GM18508 (cell line): ENCODE data around the gene PI4KA.
"Not testable (repeated sequence)": the region's sequence is repeated elsewhere in the genome, so short reads cannot be mapped to it uniquely, and the experiment has no call there.

ENCODE experiments used
- ATAC-seq: cut with Tn5 transposase; IDR thresholded peaks from one replicate; pipeline ENCODE4 v1.9.1; 2021; ENCODE audit warnings: moderate number of reproducible peaks; ENCODE audit not compliant: insufficient read depth, unreplicated experiment

PI4KA gene

GRCh38 chr22:20858615-20859416, at the start of gene PI4KA, which contains the start of gene SNAP29:
PI4KA (minus strand) TSS chr22:20858811; CDS start chr22:20858725, 86 bp downstream.
SNAP29 (plus strand) TSS chr22:20859007; CDS start chr22:20859111, 104 bp downstream.
- ATAC-seq, result peak; percentile 56

- ATAC-seq, result no peak
Observed at GRCh38 chr22:20906387-20906767, 47.8 kb upstream of the PI4KA start.

- no peak for ATAC-seq
Observed at GRCh38 chr22:20905415-20906386, 47.1 kb upstream of the PI4KA start.

DNA sequence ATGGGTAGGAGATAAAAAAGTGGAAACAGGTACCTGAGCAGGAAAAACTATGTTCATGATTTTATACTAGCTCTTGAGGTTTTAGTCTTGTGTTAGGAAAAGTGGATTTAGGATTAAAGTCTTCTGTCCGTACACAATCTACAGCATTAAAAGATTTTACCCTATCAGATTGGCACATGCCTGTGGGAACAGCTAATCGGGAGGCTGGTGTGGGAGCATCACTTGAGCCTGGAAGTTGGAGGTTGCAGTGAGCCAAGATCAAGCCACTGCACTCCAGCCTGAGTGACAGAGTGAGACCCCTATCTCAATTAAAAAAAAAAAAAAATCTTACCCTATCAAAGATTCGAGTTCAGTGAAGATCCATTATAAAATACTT, 46.4 kb upstream of the PI4KA start:
- ATAC-seq, result no peak

- ATAC-seq, result no peak
Observed at GRCh38 chr22:20904008-20904979, 45.7 kb upstream of the PI4KA start.

- no peak for ATAC-seq
Observed at GRCh38 chr22:20903093-20903492, 44.5 kb upstream of the PI4KA start.

- ATAC-seq, result not testable (repeated sequence)
Observed at GRCh38 chr22:20901093-20902033, 42.8 kb upstream of the PI4KA start.

- ATAC-seq, result no peak
Observed at GRCh38 chr22:20899827-20900423, 41.3 kb upstream of the PI4KA start.

DNA sequence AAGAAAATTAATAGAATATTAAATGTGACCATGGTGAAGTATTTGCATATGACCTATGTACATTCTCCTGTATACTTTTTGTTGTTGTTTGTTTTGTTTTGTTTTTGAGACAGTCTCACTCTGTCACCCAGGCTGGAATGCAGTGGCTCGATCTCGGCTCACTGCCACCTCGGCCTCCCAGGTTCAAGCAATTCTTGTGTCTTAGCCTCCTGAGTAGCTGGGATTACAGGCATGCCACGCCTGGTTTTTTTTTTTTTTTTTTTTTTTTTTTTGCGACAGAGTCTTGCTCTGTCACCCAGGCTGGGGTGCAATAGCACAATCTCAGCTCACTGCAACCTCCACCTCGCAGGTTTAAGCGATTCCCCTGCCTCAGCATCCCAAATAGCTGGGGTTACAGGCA, 39.1 kb upstream of the PI4KA start:
- ATAC-seq, result not testable (repeated sequence)

- no peak for ATAC-seq
Observed at GRCh38 chr22:20890975-20891374, 32.4 kb upstream of the PI4KA start.

GRCh38 chr22:20889904-20890540, 31.4 kb upstream of the PI4KA start:
- no peak for ATAC-seq

GRCh38 chr22:20889025-20889704, 30.6 kb upstream of the PI4KA start:
- ATAC-seq, result no peak

GRCh38 chr22:20887375-20887774, 28.8 kb upstream of the PI4KA start:
- no peak for ATAC-seq

- no peak for ATAC-seq
Observed at GRCh38 chr22:20885557-20886323, 27.1 kb upstream of the PI4KA start.

- ATAC-seq, result no peak
Observed at GRCh38 chr22:20885017-20885556, 26.5 kb upstream of the PI4KA start.

- ATAC-seq, result no peak
Observed at GRCh38 chr22:20884454-20884853, 25.8 kb upstream of the PI4KA start.
